ENCODE data around the gene CDH26. TPM values are rescaled to one million over a fixed set of nuclear protein-coding genes. Genes with fewer than 3 reads are reported as not detected.

The CDH26 gene
- total and polyA plus RNA-seq, 9 of the 15 experiments (the other 6 are each of a cell fraction or from before 2014, with no cell fraction given), result 0.07 to 0.13 (median 0.10) TPM; not detected in 4

DNA sequence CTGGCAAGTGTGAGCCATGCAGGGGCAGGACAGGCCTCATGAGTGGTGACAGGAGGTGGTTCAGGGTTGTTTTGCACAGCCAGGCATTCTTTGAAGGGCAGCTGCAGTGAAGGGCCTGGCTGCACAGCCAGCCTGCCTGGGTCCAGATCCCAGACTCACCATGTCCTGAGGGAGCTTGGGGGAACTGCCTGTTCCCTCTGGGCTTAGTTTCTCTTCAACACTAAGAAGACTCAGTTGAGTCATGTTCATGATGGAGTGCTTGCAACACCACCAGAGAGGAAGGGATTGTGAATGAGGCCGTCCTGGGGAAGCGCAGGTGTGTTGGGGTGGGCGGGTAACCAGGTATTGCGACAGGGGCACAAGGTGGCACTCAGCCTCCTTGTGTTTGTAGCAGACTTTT is 102.4 kb downstream of the CDH26 start:
- 0% methylated on average over 4 of the region's 4 CpGs for WGBS (ENCODE audit: insufficient coverage, low coverage, missing lambda C conversion rate)
- Histone ChIP-seq H3K79me2 (ENCODE audit: control insufficient read depth, insufficient read depth, low read length) (no peaks in the 10 kb centered on the region), H3K27ac (ENCODE audit: extremely low read depth, low read depth, low read length) (no peak overlapping the region), H3K9ac (ENCODE audit: insufficient read depth in 1 of 2, low read depth in 2 of 2, low read length in 2 of 2) (no peak overlapping the region), H4K20me1 (replicated peaks; ENCODE audit: control insufficient read depth, insufficient read depth, low read length) (no peaks in the 10 kb centered on the region), H3K9me1 (ENCODE audit: control insufficient read depth, insufficient read depth, low read length) (no peaks in the 10 kb centered on the region), H3K36me3 (ENCODE audit: control insufficient read depth, insufficient read depth, low read length) (no peaks in the 10 kb centered on the region), H3K9me3 (replicated peaks; ENCODE audit: control insufficient read depth, insufficient read depth, low read depth, low read length) (no peaks in the 10 kb centered on the region), H2AFZ (ENCODE audit: low read depth, low read length) (no peak overlapping the region), H3K4me3 (no peak overlapping the region), H3K27me3 (ENCODE audit: control insufficient read depth in 2 of 2, insufficient read depth in 2 of 2, low read length in 2 of 2) (peaks cover 0 to 11% of the 10 kb centered on the region in 2 experiments; a peak in 2 of 5 replicates), H3K4me2 (ENCODE audit: insufficient read depth, low read length) (no peak overlapping the region), H3K4me1 (replicated peaks in 1 of 2; ENCODE audit: control insufficient read depth in 2 of 2, insufficient read depth in 2 of 2, low read length in 2 of 2) (peaks cover 5 to 7% of the 10 kb centered on the region in 2 experiments; a peak in 1 of 5 replicates)
- ChIA-PET CTCF (ENCODE audit: low intra/inter-chr PET ratio) (no interaction called here), POLR2A (no interaction called here)
- TF ChIP-seq, protein P1, sequence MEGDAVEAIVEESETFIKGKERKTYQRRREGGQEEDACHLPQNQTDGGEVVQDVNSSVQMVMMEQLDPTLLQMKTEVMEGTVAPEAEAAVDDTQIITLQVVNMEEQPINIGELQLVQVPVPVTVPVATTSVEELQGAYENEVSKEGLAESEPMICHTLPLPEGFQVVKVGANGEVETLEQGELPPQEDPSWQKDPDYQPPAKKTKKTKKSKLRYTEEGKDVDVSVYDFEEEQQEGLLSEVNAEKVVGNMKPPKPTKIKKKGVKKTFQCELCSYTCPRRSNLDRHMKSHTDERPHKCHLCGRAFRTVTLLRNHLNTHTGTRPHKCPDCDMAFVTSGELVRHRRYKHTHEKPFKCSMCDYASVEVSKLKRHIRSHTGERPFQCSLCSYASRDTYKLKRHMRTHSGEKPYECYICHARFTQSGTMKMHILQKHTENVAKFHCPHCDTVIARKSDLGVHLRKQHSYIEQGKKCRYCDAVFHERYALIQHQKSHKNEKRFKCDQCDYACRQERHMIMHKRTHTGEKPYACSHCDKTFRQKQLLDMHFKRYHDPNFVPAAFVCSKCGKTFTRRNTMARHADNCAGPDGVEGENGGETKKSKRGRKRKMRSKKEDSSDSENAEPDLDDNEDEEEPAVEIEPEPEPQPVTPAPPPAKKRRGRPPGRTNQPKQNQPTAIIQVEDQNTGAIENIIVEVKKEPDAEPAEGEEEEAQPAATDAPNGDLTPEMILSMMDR (IDR thresholded peaks at IDR 0.05 in 2 of 3, conservative IDR thresholded peaks at IDR 0.05 in 1 of 3; ENCODE audit: insufficient read depth in 2 of 3, low read depth in 1 of 3, low read length in 3 of 3), result no peak
- TF ChIP-seq, protein P2, sequence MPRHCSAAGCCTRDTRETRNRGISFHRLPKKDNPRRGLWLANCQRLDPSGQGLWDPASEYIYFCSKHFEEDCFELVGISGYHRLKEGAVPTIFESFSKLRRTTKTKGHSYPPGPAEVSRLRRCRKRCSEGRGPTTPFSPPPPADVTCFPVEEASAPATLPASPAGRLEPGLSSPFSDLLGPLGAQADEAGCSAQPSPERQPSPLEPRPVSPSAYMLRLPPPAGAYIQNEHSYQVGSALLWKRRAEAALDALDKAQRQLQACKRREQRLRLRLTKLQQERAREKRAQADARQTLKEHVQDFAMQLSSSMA (CRISPR knock-in tag; IDR thresholded peaks at IDR 0.05), result no peak
- no peak for TF ChIP-seq ZNF76 (CRISPR knock-in tag; IDR thresholded peaks at IDR 0.05; ENCODE audit: borderline replicate concordance)
- TF ChIP-seq PHTF2 (CRISPR knock-in tag; IDR thresholded peaks at IDR 0.05), result no peak
- no peak for TF ChIP-seq IFI16 (CRISPR knock-in tag; IDR thresholded peaks at IDR 0.05)
- no peak for TF ChIP-seq CBX3 (IDR thresholded peaks at IDR 0.05; ENCODE audit: borderline replicate concordance in 1 of 2, low read length in 2 of 2)
- TF ChIP-seq NBN (IDR thresholded peaks at IDR 0.05; ENCODE audit: low read depth), result no peak
- TF ChIP-seq ZBED1 (IDR thresholded peaks at IDR 0.05), result no peak
- TF ChIP-seq EZH2 (IDR thresholded peaks at IDR 0.05; ENCODE audit: borderline replicate concordance, low read depth, low read length), result no peak
- TF ChIP-seq TAF9B (IDR thresholded peaks at IDR 0.05; ENCODE audit: partially characterized antibody), result no peak
- TF ChIP-seq NFXL1 (CRISPR knock-in tag; IDR thresholded peaks at IDR 0.05), result no peak
- TF ChIP-seq FIP1L1 (IDR thresholded peaks at IDR 0.05; ENCODE audit: low read depth, low read length, poor library complexity, severe bottlenecking), result no peak
- no peak for TF ChIP-seq KDM4B (IDR thresholded peaks at IDR 0.05; ENCODE audit: borderline replicate concordance in 2 of 2, low read depth in 1 of 2)
- TF ChIP-seq, protein P3, sequence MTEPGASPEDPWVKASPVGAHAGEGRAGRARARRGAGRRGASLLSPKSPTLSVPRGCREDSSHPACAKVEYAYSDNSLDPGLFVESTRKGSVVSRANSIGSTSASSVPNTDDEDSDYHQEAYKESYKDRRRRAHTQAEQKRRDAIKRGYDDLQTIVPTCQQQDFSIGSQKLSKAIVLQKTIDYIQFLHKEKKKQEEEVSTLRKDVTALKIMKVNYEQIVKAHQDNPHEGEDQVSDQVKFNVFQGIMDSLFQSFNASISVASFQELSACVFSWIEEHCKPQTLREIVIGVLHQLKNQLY (CRISPR knock-in tag; conservative IDR thresholded peaks at IDR 0.05), result no peak
- no peak for TF ChIP-seq FOXM1 (IDR thresholded peaks at IDR 0.05; ENCODE audit: low read depth)
- TF ChIP-seq FOXM1 (CRISPR knock-in tag; IDR thresholded peaks at IDR 0.05; ENCODE audit: low read depth), result no peak
- no peak for TF ChIP-seq FOXA1 (IDR thresholded peaks at IDR 0.05; ENCODE audit: borderline replicate concordance)
- TF ChIP-seq TBP (optimal IDR thresholded peaks at IDR 0.05; ENCODE audit: low read depth, low read length), result no peak
- TF ChIP-seq PTRF (tag; IDR thresholded peaks at IDR 0.05), result no peak
- DNase-seq (ENCODE audit: extremely low read depth in 1 of 4, low spot score in 3 of 4) (no peak), ATAC-seq (no peak), FAIRE-seq (no peak)
- intact Hi-C loops (cut with micrococcal nuclease) (no loop called here), in situ Hi-C loops (cut with MboI) (no loop called here)
- no TSS peak for BruUV-seq (replicated peaks)
